NCI-H2171 (cell line): ENCODE data around the gene LRCH1.

Experiments
- DNase-seq: peaks from one replicate; lab custom pipeline; 2025; lab: John Stamatoyannopoulos, UW

The LRCH1 gene

DNA sequence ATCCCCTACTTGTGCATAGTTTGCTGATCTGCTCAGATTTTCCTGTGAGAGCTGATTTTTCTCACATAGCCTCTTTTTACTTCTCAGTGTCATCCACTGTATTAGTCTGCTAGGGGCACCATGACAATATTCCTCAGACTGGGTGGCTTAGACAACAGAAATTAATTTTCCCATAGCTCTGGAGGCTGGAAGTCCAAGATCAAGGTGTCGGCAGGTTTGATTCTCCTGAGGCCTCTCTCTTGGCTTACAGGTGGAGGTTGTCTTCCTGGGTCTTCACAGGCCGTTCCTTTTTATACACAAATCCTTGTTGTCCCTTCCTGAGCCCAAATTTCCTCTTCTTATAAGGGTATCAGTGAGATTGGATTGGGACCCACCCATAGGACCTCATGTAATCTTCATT, 9.2 kb downstream of the LRCH1 start:
- DNase-seq = no peak

DNA sequence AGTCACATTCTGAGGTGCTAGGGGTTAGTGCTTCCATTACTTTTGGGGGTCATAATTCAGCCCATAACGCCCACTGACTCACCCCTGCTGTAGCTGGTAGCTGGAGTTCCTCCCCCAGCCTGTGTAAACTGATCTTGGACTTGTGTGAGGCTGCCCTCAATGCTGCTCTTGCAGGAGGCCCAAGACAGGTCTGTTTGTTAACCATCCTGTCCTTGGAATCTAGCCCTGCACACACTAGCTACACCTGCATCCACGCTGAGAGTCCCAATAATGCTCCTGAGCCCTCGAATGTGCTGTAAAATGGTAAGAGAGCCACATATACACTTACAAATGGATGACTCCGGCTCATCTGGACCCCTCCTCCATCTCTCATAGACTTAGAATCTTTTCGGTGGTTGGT, 9.6 kb downstream of the LRCH1 start:
- DNase-seq = no peak

DNA sequence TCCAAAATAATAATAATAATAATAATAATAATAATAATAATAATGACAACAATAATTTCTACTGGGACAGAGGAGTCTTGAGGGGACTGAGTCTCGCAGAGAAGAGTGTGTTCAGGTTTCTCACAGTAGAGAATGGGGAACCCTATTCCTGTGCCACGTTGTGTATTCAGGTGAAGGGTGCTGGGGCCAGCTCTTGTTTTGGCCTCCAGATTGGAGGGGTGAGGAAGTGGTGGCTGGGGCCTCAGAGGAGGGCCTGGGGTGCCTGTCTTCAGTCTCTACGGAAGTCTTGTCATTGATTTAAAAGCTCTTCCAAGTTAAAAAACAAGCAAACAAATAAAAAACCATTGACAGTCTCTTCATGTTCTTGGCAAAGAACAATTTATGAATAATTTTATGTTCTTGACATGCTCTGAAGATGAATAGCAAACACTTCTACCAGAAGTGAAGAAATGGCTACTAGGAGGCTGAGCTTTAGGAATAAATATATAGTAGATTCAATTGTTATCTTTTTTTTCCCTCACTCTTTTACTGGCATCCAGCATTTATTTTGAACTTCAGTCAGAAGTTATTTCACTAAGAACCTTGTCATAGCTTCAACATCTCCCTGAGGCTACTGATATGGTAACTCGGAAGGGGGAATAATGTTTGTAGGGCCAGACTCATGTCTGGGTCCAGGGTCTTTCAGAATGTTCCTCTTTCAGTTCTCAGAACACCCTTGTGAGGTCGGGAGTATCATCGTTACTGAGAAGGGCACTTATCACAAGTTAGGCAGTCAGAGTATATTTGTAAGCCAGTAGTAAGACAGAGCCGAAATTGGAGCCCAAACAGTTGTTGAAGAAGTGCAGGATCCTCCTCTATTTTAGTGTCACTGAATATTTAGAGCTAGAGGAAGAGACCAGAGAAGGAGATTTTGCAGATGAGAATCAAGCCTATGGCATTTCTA, 13.1 kb downstream of the LRCH1 start:
- DNase-seq = no peak

DNA sequence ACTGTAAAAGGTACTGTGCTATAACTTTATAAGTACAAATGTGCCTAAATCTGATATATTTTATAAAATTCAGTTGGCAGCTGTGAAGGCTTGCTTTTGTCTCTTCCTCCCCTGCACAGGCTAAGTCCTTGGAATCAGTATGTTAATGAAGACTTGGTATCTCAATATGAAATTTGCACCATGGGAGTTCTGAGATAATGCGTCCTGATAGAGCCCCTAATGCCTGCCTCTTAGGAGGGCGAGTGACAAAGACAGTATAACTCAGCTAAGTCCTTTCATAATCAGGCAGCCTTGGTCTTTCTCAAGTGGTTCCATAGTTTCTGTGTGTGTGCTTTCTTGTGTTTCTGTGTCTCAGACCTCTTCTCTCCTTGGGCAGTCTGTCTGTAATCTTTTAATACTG, 14.7 kb downstream of the LRCH1 start:
- DNase-seq = no peak

DNA sequence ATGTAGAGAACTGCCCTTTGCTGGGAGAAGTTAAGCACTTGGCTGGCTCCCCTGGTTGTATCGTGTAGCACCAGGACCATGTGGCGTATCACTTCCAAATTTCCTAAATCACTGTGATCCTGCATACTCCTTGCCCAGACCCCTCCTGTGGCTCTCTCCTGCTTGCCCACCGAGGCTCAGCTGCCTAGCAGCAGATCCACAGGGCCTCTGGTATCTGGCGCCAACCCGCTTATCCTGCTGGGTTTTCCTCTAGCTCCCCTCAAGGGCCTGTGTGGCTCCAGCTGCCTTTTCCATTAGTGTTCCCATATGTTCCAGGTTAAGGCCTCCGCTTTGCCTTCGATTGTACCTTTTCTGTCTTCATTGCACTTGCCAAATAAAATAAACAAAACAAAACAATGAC, 16.5 kb downstream of the LRCH1 start:
- DNase-seq = peak; percentile 5

DNA sequence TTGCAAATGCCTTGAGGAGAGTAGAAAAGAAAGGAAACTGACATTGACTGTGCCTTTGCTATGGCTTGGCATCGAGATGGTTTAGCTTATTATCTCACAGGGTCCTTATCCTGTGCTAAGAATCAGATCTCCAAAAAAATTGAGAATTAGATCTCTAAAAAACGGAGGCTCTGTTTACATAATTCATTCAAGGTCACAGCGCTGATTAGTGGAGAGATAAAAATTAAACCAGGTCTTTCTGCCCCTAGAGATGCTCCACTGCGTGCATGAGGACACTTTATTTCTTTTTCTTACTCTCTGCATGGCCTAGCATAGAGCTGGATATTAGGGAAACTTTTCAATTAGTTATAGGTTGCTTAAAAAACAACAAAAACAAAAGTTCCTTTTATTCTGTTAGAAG, 17.3 kb downstream of the LRCH1 start:
- DNase-seq = no peak

DNA sequence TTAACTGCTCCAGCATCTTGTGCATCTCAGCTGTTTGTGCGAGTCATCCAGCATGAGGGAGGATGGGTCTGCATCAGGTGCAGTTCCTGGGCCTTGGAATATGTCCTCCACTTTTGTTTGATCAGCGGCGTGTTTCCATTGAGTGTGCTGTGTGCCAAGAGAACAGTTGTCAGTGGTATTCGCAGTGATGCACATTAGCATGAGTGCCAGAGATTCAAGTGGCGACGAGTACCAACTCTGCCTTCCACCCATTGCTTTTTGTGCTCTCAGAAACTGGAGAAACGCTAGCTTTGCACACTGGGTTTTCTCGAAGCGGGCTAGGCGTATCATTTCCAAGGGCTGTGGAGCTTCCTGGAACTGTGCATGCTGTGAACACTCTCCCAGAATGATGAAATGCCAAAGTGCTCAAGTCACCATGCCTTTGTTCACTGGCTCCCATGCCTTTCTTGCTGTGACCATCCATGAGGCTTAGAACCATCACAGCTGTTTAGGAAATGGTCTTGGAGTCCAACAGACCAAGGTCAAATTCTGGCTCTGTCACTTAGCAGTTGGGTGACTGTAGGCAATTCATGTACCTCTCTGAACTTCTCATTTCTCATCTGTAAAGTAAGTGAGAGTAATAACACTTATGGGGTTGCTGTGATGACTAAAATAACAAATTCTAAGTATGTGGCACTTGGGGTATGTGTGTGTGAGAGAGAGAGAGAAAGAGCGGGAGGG, 18.4 kb downstream of the LRCH1 start:
- no peak for DNase-seq

DNA sequence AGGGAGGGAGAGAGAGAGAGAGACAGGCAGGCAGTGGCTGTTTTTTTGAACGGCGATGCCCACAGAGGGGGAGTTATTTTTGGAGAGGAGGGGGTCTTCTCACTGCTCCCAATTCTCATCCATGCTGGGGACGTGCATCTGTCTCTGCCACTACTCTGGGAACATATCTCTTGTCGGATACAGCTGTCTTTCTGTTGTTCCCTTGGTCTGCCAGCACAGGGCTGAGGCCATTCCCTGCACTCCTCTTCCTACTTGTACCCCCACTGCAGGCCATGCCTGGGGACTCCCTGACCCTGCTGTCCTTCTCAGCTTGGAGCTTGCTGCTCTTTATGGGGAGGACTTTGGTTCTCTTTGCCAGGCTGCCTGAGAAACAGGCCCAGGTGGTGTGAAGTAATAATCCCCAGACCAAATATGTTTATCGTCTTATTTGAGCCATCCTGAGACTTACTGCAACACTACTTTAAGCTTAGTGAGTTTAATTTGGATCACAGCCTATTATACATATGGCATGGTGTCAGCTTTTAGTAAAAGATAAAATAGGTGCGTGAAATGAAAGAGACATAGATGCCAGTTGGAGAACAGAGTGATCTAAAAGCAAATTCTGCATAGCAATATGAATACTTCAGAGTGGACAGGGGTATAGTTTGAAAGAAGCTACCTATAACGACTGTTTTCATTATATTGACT, 19.1 kb downstream of the LRCH1 start:
- no peak for DNase-seq

DNA sequence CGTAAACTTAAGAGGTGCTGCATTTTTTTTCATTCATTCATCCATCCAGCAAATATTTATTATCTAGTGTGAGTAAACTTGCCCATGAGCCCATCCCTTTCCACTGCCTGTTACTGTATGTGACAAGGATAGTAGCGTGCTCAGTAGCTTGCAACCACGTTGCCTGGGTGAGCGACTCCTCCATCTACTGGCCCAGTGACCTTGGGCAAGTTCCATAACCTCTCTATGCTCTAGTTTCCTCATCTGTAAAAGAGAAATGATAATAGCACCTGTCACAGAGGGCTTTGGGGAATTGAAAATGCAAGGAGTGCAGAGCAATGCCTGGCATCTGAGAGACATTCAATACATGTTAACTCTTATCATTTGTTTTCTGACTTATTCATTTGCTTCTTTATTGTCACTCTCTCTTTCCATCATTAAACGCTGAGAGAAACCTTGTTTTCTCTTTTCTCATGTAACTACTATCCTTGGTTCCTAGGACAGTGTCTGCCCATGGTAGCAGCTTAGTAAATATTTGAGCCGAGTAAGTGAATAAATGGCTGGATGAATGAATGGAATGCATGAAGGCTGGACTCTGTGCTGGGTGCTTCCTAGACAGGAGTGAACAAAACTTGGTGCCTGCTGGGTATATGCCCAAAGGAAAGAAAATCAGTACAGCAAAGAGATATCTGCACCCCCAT, 19.9 kb downstream of the LRCH1 start:
- no peak for DNase-seq

DNA sequence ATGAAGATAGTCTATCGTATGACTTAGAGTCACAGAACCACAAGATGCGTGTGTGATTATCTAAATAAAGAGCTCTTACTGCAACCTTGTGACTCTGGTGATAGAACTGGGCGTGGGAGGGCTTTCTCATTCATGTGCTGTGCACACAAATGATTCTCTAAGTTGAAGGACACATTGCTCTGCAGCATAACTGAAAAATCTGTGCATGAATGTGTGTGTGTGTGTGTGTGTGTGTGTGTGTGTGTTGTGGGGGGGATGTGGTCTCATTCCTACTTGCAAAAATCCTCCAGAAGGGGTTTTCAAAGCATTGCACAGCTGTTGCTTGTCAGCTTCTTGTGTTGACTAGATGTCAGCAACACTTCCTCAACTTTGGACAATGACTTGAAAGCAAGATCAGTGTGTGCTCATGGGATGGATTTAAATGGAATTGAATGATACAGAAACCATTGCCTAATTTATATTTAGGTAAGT, 22.4 kb downstream of the LRCH1 start:
- no peak for DNase-seq

DNA sequence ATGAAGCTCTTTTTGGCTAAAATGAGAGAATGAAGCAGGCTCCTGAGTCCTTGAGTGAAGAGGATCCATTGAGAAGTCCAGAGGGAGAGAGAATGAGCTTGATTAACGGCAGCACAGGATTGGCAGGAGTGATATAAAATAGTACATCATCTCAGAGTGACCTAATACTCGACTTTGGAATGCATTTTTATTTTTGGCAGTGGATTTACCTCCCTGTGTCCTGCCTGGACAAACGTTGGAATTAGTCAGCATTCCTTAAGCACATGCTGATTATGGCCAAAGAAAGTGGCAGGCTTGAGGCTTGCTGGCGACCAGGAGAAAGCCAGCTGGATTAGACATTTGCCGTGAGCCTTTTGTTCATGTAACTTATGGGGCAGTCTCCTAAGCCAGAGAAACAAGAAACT, 22.9 kb downstream of the LRCH1 start:
- DNase-seq = no peak

DNA sequence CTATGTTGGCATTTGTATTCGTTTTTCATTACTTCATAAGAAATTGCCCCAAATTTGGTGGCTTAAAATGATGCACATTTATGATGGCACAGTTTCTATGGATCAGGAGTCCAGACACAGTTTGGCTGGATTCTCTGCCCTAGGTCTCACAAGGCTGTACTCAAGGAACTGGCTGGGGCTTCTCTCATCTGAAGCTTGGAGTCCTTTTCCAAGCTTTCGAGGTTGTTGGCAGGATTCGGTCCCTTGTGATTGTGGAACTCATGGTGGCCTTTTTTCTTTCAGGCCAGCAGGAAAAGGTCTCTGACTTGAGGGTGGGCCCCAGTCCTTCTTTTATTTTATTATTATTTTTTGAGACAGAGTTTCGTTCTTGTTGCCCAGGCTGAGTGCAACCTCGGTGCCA, 23.8 kb downstream of the LRCH1 start:
- DNase-seq = no peak

DNA sequence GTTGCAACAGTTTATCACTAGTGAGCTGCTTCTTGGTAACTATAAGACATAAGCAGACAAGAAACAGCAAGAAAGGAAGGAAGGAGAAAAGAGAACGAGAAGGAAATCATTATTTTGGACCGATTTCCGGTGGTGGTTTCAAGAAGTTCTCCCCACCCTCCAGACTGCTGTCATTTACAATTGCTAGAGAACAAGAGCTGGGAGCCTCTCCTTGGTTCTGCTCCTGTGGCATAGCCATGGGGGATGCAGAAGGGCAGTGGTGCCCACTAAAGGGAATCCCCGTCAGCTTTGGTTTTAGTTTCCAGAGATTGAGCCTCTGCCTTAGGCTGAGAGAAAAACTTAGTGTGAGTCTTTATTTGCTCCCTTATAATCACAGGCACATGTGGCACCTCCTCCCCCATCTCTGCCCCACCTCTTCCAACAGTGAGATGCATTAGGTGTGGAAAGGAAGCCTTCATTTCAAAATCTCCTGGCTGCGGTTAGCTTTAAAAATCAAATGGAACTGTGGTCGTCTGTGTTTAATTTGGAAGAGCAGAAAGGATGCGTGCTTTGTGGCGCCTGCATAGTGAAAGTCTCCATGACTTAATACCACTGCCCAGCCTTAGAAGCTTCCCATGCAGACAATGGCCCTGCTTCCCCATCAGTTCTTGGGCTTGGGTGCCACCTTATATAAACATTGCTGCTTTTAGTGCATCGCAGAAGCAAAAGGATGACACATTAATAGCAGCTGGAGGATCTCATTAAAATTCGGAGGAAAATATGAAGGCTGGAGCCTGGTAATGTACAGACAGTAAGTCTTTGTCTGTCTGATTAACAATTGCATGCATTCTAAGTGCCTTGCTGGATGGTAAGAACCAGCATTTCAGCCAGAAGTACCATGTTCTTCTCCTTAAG, 25.0 kb downstream of the LRCH1 start:
- DNase-seq = no peak

DNA sequence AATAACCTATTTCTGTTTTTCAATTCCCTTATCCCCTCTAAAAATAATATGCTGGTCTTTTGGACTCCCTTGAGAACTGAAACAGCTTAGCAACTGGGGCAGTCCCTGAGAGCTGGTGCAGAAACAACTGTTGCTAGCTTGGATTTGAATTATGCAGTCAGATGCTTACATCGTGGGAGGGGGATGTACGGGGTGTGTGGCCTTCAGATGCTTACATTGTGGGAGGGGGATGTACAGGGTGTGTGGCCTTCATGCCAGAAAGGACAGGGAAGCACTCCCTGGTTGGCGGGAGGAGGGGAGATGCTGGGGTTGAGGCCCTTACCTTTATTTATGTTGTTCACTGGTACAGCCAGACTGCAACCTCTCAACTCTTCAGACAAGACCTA, 25.6 kb downstream of the LRCH1 start:
- DNase-seq = no peak

DNA sequence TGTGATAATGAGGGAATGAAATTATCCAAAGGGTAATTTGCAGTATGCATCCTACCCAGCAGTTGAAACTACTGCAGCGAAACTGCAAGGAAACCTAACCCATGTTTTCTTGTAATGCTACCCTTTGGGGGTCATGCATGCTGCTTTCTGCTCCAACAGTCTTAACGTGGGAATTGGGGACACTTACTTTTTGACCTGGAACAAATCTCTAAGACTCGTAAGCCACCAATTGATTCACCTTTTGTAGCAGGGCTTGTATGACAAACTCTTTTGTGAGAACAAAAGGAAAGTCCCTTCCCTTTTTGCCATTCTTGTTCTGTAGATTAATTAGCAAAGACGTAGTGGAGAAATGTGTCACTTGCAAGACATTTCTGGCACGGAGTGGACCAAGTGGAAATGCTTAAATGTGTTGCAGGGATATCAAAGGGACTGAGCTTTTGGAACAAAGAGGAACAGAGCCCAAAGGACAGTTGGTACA, 27.4 kb downstream of the LRCH1 start:
- DNase-seq = no peak

DNA sequence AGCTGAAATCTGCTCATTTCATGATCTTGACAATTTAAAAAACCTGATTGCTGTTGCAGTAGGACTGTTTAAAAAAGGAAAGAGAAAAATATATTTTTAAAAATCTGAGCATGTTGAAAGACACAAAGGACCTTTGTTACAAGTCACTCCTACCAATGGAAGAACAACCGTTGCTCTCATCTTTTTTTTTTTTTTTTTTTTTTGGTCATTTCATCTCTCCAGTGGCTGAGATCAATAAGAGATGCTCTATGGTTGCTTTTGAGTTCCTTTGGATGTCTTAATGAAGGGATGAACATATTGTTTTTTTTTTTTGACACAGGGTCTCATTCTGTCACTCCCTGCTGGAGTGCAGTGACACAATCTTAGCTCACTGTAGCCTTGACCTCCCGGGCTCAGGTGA, 29.2 kb downstream of the LRCH1 start:
- no peak for DNase-seq

DNA sequence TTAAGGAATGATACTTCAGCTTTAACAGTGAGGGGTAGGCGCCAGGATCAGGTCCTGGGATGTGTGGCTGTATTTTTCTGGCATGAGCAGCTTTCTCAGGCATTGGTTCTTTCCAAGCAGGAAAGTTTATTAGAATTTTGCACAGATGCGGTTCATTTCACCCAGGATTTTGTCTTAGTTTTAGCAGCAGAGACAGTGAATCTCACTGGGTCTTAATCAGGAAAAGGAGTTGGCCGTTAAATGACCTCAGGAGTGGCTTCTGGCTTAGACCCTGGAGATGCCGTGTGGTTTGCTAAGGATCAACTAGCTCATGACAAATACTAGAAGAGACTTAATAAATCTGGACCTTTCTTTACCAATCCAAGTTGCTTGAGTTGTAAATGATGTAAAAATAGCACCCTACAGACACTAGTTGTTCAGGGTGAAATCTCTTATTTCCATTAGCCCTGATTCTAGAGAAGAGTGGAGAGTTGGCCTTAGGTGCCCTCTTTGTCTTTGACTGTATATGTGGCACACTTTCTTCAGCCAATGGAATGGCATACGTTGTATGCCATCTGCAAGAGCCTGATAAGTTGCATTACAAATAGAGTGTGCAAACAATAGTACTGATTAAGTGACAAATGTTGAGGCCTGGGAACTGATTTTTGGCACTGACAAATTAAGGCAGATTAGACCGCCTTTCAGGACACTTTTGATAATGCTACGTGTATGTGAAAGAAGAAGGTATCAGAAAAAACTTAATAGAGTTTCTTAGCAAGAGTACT, 34.0 kb downstream of the LRCH1 start:
- no peak for DNase-seq

DNA sequence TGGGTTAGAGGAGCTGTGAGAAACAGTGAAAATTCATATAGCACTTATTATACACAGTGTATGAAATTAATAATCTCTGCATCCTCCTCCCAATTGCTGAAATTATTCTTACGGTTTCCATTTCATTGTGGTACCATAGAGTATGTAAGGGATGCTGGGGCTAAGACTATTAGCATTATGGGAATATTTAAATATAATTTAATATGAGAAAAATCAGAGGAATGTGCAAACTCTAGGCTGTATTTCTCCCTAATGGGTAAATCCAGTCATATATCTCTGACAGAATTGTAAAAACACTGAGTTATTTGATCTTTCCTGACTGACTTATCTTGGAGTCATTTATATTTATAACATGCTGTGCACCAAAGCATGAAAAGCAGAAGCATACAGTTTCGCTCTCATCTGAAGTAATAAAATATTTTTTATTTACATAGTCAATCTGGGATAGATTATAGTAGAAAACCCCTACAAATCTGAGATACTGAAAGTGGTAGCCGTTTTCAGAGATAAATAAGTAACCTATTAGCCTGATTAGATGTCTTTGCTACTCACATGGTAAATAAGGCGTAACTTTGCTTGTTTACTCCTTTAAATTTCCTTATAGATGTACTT, 34.9 kb downstream of the LRCH1 start:
- DNase-seq = no peak

DNA sequence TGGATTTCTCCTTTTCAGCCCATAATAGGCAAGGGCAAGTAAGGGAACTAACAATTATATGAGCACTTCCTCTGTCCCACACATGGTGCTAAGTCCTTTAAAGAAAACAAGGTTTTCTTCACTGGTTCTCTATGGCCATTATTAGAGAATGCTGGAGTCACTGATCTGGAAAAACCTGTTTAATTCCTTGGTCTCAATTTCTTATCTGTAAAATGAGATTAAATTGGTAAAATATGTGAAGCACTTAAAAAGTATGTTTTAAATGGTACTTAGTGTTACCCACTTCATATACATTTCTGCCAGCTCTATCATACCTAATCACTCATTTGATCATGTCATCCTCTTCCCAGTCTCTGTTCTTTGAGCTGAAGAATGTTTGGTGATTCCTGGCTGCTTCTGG, 39.4 kb downstream of the LRCH1 start:
- no peak for DNase-seq

DNA sequence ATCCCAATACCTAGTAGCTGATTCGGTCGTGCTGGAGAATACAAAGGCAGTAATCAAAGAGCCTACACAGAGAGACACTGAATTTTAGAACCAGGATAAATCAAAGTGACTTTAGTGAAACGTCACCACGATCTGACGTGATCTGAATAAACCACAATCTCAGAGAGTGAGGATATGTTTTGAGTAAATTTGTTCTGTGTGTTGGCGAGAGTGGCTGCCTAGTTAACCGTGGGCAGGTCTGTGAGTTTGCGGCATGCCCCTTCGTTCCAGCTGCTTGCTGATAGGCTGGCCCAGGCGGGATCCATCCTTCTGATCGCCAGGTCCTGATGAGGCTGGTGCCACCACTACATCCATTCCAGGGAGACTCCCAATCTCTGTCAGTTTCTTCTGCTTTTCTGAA, 40.4 kb downstream of the LRCH1 start:
- no peak for DNase-seq
